ENCODE results near the gene STARD3.

DNA sequence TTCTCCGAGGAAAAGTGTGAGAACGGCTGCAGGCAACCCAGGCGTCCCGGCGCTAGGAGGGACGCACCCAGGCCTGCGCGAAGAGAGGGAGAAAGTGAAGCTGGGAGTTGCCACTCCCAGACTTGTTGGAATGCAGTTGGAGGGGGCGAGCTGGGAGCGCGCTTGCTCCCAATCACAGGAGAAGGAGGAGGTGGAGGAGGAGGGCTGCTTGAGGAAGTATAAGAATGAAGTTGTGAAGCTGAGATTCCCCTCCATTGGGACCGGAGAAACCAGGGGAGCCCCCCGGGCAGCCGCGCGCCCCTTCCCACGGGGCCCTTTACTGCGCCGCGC is 62.8 kb downstream of the STARD3 start, which contains the start of gene ERBB2:
- TF ChIP-seq, protein P1, sequence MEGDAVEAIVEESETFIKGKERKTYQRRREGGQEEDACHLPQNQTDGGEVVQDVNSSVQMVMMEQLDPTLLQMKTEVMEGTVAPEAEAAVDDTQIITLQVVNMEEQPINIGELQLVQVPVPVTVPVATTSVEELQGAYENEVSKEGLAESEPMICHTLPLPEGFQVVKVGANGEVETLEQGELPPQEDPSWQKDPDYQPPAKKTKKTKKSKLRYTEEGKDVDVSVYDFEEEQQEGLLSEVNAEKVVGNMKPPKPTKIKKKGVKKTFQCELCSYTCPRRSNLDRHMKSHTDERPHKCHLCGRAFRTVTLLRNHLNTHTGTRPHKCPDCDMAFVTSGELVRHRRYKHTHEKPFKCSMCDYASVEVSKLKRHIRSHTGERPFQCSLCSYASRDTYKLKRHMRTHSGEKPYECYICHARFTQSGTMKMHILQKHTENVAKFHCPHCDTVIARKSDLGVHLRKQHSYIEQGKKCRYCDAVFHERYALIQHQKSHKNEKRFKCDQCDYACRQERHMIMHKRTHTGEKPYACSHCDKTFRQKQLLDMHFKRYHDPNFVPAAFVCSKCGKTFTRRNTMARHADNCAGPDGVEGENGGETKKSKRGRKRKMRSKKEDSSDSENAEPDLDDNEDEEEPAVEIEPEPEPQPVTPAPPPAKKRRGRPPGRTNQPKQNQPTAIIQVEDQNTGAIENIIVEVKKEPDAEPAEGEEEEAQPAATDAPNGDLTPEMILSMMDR (IDR thresholded peaks at IDR 0.05), result no peak
- peak in 1 of 2 donors; percentile 94 for TF ChIP-seq POLR2A (IDR thresholded peaks at IDR 0.05)
